ENCODE data around the gene NKTR.

The NKTR gene

GRCh38 chr3:42651248-42652091 lies 51.0 kb downstream of the NKTR start:
- DNase-seq, result no peak

- DNase-seq, result no peak
These were observed 51.7 kb downstream of the NKTR start for GRCh38 chr3:42652251-42652610.

- no peak for DNase-seq
These were observed 52.3 kb downstream of the NKTR start for GRCh38 chr3:42652611-42653302.

GRCh38 chr3:42653303-42653559 lies 52.7 kb downstream of the NKTR start:
- DNase-seq, result no peak

GRCh38 chr3:42653560-42654330 lies 53.3 kb downstream of the NKTR start, which contains the start of gene ZBTB47:
TSS of gene ZBTB47 (plus strand) at chr3:42653697. CDS start at chr3:42658356, 4,659 bp downstream.
- no peak for DNase-seq

GRCh38 chr3:42654331-42655201 lies 54.1 kb downstream of the NKTR start:
- DNase-seq, result no peak

- no peak for DNase-seq
These were observed 54.9 kb downstream of the NKTR start for GRCh38 chr3:42655331-42655888.

GRCh38 chr3:42655980-42656679 lies 55.6 kb downstream of the NKTR start:
- no peak for DNase-seq

GRCh38 chr3:42656680-42657610 lies 56.5 kb downstream of the NKTR start:
- DNase-seq, result no peak

- DNase-seq, result no peak
These were observed 57.2 kb downstream of the NKTR start for GRCh38 chr3:42657675-42658074.

GRCh38 chr3:42658091-42658770 lies 57.7 kb downstream of the NKTR start:
- DNase-seq, result no peak

GRCh38 chr3:42658771-42659390 lies 58.4 kb downstream of the NKTR start:
- no peak for DNase-seq

- DNase-seq, result no peak
These were observed 59.1 kb downstream of the NKTR start for GRCh38 chr3:42659451-42660130.

GRCh38 chr3:42660131-42660715 lies 59.7 kb downstream of the NKTR start:
- DNase-seq, result no peak

- DNase-seq, result no peak
These were observed 60.4 kb downstream of the NKTR start for GRCh38 chr3:42660898-42661297.

GRCh38 chr3:42661593-42662022 lies 61.1 kb downstream of the NKTR start:
- no peak for DNase-seq

- DNase-seq, result no peak
These were observed 61.7 kb downstream of the NKTR start for GRCh38 chr3:42662037-42662812.
